RPMI8226 (cell line): ENCODE data around the gene RCAN1.
A peak's percentile ranks its signal among the peaks of the same experiment; 100 is the strongest.

Source experiments
- DNase-seq: peaks from one replicate; pipeline ENCODE4 v3.0.0-alpha.2; 2015

Gene RCAN1

GRCh38 chr21:34614628-34615486 is at the start of gene RCAN1:
Gene RCAN1, minus strand, starts transcription at chr21:34615113. Its CDS starts 102 bp downstream, at chr21:34615011.
- peak; percentile 97 for DNase-seq

GRCh38 chr21:34661848-34662247 is 46.9 kb upstream of the RCAN1 start:
- DNase-seq, result no peak

GRCh38 chr21:34653522-34653921 is 38.6 kb upstream of the RCAN1 start:
- no peak for DNase-seq

GRCh38 chr21:34651642-34652041 is 36.7 kb upstream of the RCAN1 start:
- no peak for DNase-seq

- DNase-seq, result no peak
These were observed 36.0 kb upstream of the RCAN1 start for GRCh38 chr21:34650861-34651431.

- DNase-seq, result peak; percentile 54
These were observed 34.5 kb upstream of the RCAN1 start for GRCh38 chr21:34649400-34649799.

GRCh38 chr21:34648739-34649297 is 33.9 kb upstream of the RCAN1 start:
- DNase-seq, result no peak

GRCh38 chr21:34647555-34647954 is 32.6 kb upstream of the RCAN1 start:
- no peak for DNase-seq

GRCh38 chr21:34644825-34645224 is 29.9 kb upstream of the RCAN1 start:
- no peak for DNase-seq

GRCh38 chr21:34642211-34643075 is 27.5 kb upstream of the RCAN1 start:
- no peak for DNase-seq

- no peak for DNase-seq
These were observed 25.9 kb upstream of the RCAN1 start for GRCh38 chr21:34640858-34641257.

GRCh38 chr21:34639882-34640788 is 25.2 kb upstream of the RCAN1 start:
- DNase-seq, result peak; percentile 71

GRCh38 chr21:34639250-34639649 is 24.3 kb upstream of the RCAN1 start:
- no peak for DNase-seq

GRCh38 chr21:34636961-34637360 is 22.0 kb upstream of the RCAN1 start:
- DNase-seq, result no peak

- peak; percentile 32 for DNase-seq
These were observed 20.4 kb upstream of the RCAN1 start for GRCh38 chr21:34635307-34635706.

- DNase-seq, result no peak
These were observed 17.6 kb upstream of the RCAN1 start for GRCh38 chr21:34632498-34632897.

- DNase-seq, result peak; percentile 68
These were observed 15.7 kb upstream of the RCAN1 start for GRCh38 chr21:34630536-34631143.

GRCh38 chr21:34626131-34626530 is 11.2 kb upstream of the RCAN1 start:
- no peak for DNase-seq

GRCh38 chr21:34625030-34625593 is 10.2 kb upstream of the RCAN1 start:
- no peak for DNase-seq

GRCh38 chr21:34623516-34623915 is 8.6 kb upstream of the RCAN1 start:
- no peak for DNase-seq
